ENCODE data around the gene SPEM3. TPM values are rescaled to one million over a fixed set of nuclear protein-coding genes. Genes with fewer than 3 reads are reported as not detected.

SPEM3 gene
- total and polyA plus RNA-seq, 2 of the 13 experiments (the other 11 are each of a cell fraction or from before 2014, with no cell fraction given), result not detected

DNA sequence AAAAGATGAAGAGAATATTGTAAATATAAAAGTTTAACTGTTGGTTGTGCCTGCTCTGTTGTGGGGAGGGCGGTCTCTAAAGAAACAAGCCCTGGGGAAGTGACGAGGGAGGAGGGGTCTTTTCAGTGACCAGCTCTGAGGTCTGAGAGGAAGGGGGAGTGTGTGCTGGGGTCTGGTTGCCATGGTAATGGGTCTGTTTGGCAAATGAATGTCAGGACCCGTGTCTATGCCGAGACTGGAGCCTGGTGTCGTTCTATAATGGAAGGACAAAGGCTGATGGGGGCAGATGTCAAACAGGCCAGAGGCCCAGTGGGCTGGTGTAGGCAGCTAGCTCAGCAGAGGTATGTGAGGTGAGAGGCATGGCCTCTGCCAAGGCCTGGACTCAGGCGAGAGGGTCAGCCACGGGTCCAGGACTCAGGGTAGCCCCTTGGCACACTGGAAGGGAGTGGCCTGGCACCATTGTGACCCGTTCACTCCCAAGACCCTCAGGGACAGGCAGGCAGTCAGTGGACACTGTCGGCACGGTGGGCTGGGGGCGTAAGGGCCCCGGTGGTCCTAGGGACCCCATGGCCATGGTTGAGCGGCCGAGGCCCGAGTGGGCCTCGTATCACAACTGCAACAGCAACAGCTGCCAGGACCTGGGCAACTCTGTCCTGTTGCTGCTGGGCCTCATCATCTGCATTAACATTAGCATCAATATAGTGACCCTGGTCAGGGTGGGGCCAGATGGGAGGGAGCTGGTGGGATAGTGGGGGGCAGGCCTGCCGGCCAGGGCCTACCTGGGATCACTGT, 8.6 kb upstream of the SPEM3 start, which contains the start of gene SPEM1:
TSS of gene SPEM1 (plus strand) at position 506 of the 792 bp plus-strand sequence. CDS start at position 567, 61 bp downstream.
- ATAC-seq (peak; percentile 13; the same call in 1 of the 3 replicates), FAIRE-seq (no peak), DNase-seq (ENCODE audit: low spot score) (no peak)
- no TSS peak for BruUV-seq (replicated peaks)
- peaks cover 13% of the 10 kb centered on the region; the same call in 1 of the 2 replicates for H3K4me1 ChIP-seq (ENCODE audit: insufficient read depth, low read length)
- no peaks in the 10 kb centered on the region for H3K79me2 ChIP-seq (ENCODE audit: insufficient read depth, low read length)
- no peaks in the 10 kb centered on the region for H3K9me3 ChIP-seq (ENCODE audit: low read length)
- H3K27me3 ChIP-seq (ENCODE audit: control insufficient read depth in 1 of 2, insufficient read depth in 2 of 2, low read length in 2 of 2), result peaks cover 2 to 5% of the 10 kb centered on the region in 2 experiments; a peak in 1 of 5 replicates
- in situ Hi-C loops (cut with HindIII; ENCODE audit: extremely low pct_ligation_motif_present, low pct_unique_long_range_greater_than_20kb) (no loop called here), intact Hi-C loops (cut with micrococcal nuclease; ENCODE audit: unreplicated experiment) (no loop called here)
- H2AFZ ChIP-seq (ENCODE audit: low read length), result no peak within 1 kb of the TSS
- H3K36me3 ChIP-seq (replicated peaks in 1 of 2; ENCODE audit: control insufficient read depth in 1 of 2, insufficient read depth in 2 of 2, low read length in 2 of 2), result no peaks in the 10 kb centered on the region
- WGBS (ENCODE audit: low lambda C conversion rate), result 53% methylated on average over 8 of the region's 17 CpGs
- TF ChIP-seq ZFP1 (CRISPR knock-in tag; IDR thresholded peaks at IDR 0.05), result no peak
- no peak for TF ChIP-seq KLF9 (CRISPR knock-in tag; IDR thresholded peaks at IDR 0.05; ENCODE audit: low read depth)
- TF ChIP-seq ZNF121 (CRISPR knock-in tag; IDR thresholded peaks at IDR 0.05), result no peak
- TF ChIP-seq CREB1 (IDR thresholded peaks at IDR 0.05), result no peak
- no peak for TF ChIP-seq CREB1 (CRISPR knock-in tag; IDR thresholded peaks at IDR 0.05)
- no peak for TF ChIP-seq RBM22 (optimal IDR thresholded peaks at IDR 0.05; ENCODE audit: low read length)
- TF ChIP-seq ZNF317 (CRISPR knock-in tag; IDR thresholded peaks at IDR 0.05), result no peak
- no peak for TF ChIP-seq REST (IDR thresholded peaks at IDR 0.05; ENCODE audit: borderline replicate concordance in 1 of 2, low read depth in 1 of 2, low read length in 2 of 2)
- no peak for TF ChIP-seq TBX3 (IDR thresholded peaks at IDR 0.05; ENCODE audit: borderline replicate concordance)
- TF ChIP-seq HOMEZ (CRISPR knock-in tag; IDR thresholded peaks at IDR 0.05; ENCODE audit: low read depth), result no peak
- TF ChIP-seq MLXIP (CRISPR knock-in tag; IDR thresholded peaks at IDR 0.05; ENCODE audit: borderline replicate concordance), result no peak
- no peak within 1 kb of the TSS for H3K27ac ChIP-seq (ENCODE audit: extremely low read length, insufficient read depth, low read length)
- CTCF ChIA-PET (ENCODE audit: low intra/inter-chr PET ratio, low total read pairs), result no interaction called here
- H3K9ac ChIP-seq (ENCODE audit: insufficient read depth, low read depth, low read length), result no peak within 1 kb of the TSS
- no peaks in the 10 kb centered on the region for H4K20me1 ChIP-seq (ENCODE audit: insufficient read depth, low read length)
- POLR2A ChIA-PET, result interaction anchor here (1.8 kb wide), 1 partner anchor 16 kb away, joined by 11 read pairs; the partner anchor contains the start of gene TMEM256
- no peak within 1 kb of the TSS for H3K4me3 ChIP-seq (replicated peaks in 1 of 3; ENCODE audit: insufficient read depth in 1 of 3, low read depth in 2 of 3, low read length in 3 of 3)
- no peak within 1 kb of the TSS for H3K4me2 ChIP-seq (ENCODE audit: low read depth, low read length)

Data from HepG2 (cell line).